Nephron (organoid): ENCODE results near the gene SLC27A2.

Source experiments
- H3K27ac Mint-ChIP-seq, 3 experiments: 2 replicates each; pipeline ENCODE4 v1.8.0; 2020; ENCODE audit warnings: mixed read lengths in 3 of 3, mild to moderate bottlenecking in 2 of 3, moderate library complexity in 1 of 3
- H3K27me3 Mint-ChIP-seq: 2 replicates; pipeline ENCODE4 v1.8.0; 2021; ENCODE audit warnings: low read depth, mild to moderate bottlenecking, moderate library complexity, mixed read lengths
- H3K36me3 Mint-ChIP-seq: 2 replicates; pipeline ENCODE4 v1.8.0; 2020; ENCODE audit warnings: low read depth, mixed read lengths
- H3K4me1 Mint-ChIP-seq: 2 replicates; pipeline ENCODE4 v1.8.0; 2020; ENCODE audit warnings: mixed read lengths
- H3K4me3 Mint-ChIP-seq, 3 experiments: 2 replicates each; pipeline ENCODE4 v1.8.0; 2020; ENCODE audit warnings: mild to moderate bottlenecking in 3 of 3, mixed read lengths in 3 of 3, moderate library complexity in 2 of 3
- H3K9me3 Mint-ChIP-seq: 2 replicates; pipeline ENCODE4 v1.8.0; 2020; ENCODE audit warnings: mixed read lengths
- TF ChIP-seq, protein P1 (sequence below), 3 experiments: fragments of 200-600 bp; sonication (generic); IDR thresholded peaks; one replicate each; pipeline ENCODE4 v1.5.0; 2021; ENCODE audit warnings: antibody characterized with exemption in 3 of 3; ENCODE audit not compliant: unreplicated experiment in 3 of 3

The SLC27A2 gene

DNA sequence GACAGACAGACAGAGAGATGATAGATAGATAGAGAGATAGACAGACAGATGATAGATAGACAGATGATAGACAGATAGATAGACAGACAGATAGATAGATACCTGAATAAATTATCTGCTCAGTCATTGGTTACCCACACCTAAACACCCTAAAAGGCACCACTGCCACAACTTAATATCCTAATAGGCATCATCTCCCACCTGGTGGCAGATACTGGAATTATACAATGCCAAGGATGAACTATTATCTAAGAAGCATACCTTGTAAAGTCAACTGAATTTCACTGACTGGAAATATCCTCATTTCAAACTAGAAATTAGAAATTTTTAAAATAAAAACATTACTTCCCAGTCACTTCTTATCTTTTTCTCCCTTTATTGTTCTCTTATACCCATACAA lies 43.6 kb upstream of the SLC27A2 start:
- Mint-ChIP-seq H3K36me3 (no peaks in the 10 kb centered on the region), H3K27ac (no peak overlapping the region), H3K9me3 (no peaks in the 10 kb centered on the region), H3K27me3 (no peaks in the 10 kb centered on the region), H3K4me3 (no peak overlapping the region), H3K4me1 (peaks cover 3% of the 10 kb centered on the region)
- TF ChIP-seq, protein P1, sequence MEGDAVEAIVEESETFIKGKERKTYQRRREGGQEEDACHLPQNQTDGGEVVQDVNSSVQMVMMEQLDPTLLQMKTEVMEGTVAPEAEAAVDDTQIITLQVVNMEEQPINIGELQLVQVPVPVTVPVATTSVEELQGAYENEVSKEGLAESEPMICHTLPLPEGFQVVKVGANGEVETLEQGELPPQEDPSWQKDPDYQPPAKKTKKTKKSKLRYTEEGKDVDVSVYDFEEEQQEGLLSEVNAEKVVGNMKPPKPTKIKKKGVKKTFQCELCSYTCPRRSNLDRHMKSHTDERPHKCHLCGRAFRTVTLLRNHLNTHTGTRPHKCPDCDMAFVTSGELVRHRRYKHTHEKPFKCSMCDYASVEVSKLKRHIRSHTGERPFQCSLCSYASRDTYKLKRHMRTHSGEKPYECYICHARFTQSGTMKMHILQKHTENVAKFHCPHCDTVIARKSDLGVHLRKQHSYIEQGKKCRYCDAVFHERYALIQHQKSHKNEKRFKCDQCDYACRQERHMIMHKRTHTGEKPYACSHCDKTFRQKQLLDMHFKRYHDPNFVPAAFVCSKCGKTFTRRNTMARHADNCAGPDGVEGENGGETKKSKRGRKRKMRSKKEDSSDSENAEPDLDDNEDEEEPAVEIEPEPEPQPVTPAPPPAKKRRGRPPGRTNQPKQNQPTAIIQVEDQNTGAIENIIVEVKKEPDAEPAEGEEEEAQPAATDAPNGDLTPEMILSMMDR (IDR thresholded peaks at IDR 0.05; ENCODE audit: unreplicated experiment in 3 of 3): peak in 1 of 3 experiments; percentile 17

DNA sequence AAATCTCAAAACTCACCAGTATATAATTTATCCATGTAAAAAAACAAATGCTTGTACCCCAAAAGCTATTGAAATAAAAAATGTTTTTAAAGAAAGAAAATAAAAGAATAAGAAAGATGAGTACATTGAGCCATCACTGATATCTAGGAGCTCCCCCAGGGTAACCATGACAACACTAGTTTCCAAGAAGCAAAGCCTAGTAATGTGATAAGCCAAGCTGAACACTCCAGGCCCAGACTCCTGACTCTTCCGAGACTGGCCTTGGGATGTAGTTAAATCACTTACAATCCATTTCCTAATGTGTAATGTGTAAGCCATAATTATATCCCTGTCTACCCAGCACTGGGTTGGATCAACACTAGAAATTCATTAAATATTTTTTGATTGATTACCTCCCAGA lies 41.9 kb upstream of the SLC27A2 start:
- Mint-ChIP-seq H3K4me1 (peaks cover 13% of the 10 kb centered on the region), H3K9me3 (no peaks in the 10 kb centered on the region), H3K36me3 (no peaks in the 10 kb centered on the region), H3K27me3 (no peaks in the 10 kb centered on the region), H3K4me3 (no peak overlapping the region), H3K27ac (no peak overlapping the region)
- TF ChIP-seq, protein P1 (IDR thresholded peaks at IDR 0.05; ENCODE audit: unreplicated experiment in 3 of 3): no peak

DNA sequence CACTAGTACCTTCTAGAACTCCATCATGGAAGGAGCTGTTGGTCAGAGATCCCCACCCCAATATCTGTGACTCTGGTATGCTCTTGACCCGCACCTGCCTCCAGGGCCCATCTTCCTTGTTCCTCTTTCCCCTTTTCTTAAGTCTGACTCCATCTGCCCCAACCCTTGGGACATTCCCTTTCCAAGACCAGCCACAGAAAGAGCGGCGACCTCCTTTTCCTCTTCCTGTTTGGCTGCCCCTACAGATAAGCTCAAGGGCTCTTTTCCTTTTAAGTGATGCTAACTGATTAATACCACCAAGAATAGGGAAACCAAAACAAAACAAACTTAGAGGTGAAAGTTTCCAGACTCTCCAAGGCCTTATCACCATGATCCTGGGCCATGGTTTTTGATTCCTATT lies 41.0 kb upstream of the SLC27A2 start:
- no peak overlapping the region for H3K4me3 Mint-ChIP-seq
- no peaks in the 10 kb centered on the region for H3K9me3 Mint-ChIP-seq
- no peak overlapping the region for H3K27ac Mint-ChIP-seq
- H3K27me3 Mint-ChIP-seq: no peaks in the 10 kb centered on the region
- peaks cover 19% of the 10 kb centered on the region for H3K4me1 Mint-ChIP-seq
- TF ChIP-seq, protein P1 (IDR thresholded peaks at IDR 0.05; ENCODE audit: unreplicated experiment in 3 of 3): no peak
- H3K36me3 Mint-ChIP-seq: no peaks in the 10 kb centered on the region

DNA sequence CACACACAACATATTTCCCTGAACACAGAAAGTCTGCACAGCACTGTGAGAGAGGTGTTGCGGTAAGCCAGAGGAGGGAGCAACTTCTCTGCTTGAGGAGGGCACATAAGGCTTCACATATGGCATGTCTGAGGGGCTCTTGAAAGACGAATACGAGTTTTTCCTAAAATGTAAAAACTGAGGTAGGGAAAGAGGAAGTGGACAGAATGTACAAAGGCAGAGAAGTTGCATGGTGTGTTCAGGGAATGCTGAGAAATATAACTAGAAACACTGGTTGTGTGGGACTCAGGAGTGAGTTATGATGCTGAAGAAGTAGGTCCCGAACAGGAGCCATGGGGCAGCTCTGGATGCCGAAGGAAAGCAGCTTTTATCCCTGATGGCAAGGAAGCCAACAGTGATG lies 40.1 kb upstream of the SLC27A2 start:
- TF ChIP-seq, protein P1 (IDR thresholded peaks at IDR 0.05; ENCODE audit: unreplicated experiment in 3 of 3): no peak
- no peaks in the 10 kb centered on the region for H3K9me3 Mint-ChIP-seq
- H3K36me3 Mint-ChIP-seq: no peaks in the 10 kb centered on the region
- peaks cover 19% of the 10 kb centered on the region for H3K4me1 Mint-ChIP-seq
- H3K4me3 Mint-ChIP-seq: no peak overlapping the region
- no peak overlapping the region for H3K27ac Mint-ChIP-seq
- no peaks in the 10 kb centered on the region for H3K27me3 Mint-ChIP-seq

DNA sequence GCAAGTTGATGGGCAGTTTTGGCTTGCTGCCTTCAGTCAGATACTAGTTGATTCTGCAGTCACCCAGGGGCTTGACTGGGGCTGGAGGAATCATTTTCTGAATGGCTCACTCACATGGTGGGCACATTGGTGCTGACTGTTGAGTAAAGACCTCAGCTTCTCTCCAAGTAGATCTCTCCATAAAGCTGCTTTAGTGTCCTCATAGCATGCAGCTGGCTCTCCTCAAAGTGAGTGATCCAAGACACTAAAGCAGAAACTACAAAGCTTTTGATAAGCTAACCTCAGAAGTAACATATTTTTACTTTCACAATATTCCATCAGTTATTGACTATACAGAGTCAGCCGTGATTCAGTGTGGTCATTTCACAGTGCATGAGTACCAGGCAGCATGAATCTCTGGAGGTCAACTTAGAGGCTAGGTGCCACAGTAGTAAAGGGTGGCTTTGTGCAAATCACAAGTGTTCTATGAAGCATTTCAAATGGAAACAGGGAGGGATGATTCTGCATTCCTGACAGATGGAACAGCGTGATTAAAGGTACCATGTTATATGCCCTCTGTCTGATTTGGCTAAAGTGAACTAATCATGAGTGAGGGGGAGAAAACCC lies 38.6 kb upstream of the SLC27A2 start:
- Mint-ChIP-seq H3K4me1 (peaks cover 19% of the 10 kb centered on the region), H3K4me3 (no peak overlapping the region), H3K27ac (peak overlapping the region in 1 of 3 experiments; percentile 65), H3K36me3 (no peaks in the 10 kb centered on the region), H3K9me3 (no peaks in the 10 kb centered on the region), H3K27me3 (no peaks in the 10 kb centered on the region)
- TF ChIP-seq, protein P1 (IDR thresholded peaks at IDR 0.05; ENCODE audit: unreplicated experiment in 3 of 3): no peak
